WTC11 (cell line): ENCODE results near the gene SLC7A8.

Experiments used
- CTCF ChIP-seq: fragments of 200-600 bp; IDR thresholded peaks from 2 replicates; pipeline ENCODE4 v1.8.0; 2022; ENCODE audit warnings: antibody characterized with exemption
- ELF4 ChIP-seq: sonication (generic); formaldehyde crosslinking; IDR thresholded peaks from 2 replicates; pipeline ENCODE4 v1.8.1; 2022; ENCODE audit warnings: low read depth, mild to moderate bottlenecking, moderate library complexity, missing genetic modification reagents
- ETV6 ChIP-seq: sonication (generic); formaldehyde crosslinking; IDR thresholded peaks from 2 replicates; pipeline ENCODE4 v1.8.1; 2022; ENCODE audit warnings: mild to moderate bottlenecking, missing genetic modification reagents
- FOXP1 ChIP-seq: sonication (generic); formaldehyde crosslinking; IDR thresholded peaks from 2 replicates; pipeline ENCODE4 v1.8.0; 2022; ENCODE audit warnings: missing genetic modification reagents, mild to moderate bottlenecking, moderate library complexity, borderline replicate concordance
- NFATC4 ChIP-seq: fragments of 250-450 bp; sonication (Bioruptor Pico); IDR thresholded peaks from 2 replicates; pipeline ENCODE4 v1.9.0; 2021; ENCODE audit warnings: mild to moderate bottlenecking
- RELA ChIP-seq: sonication (generic); formaldehyde crosslinking; IDR thresholded peaks from 2 replicates; pipeline ENCODE4 v1.8.1; 2022; ENCODE audit warnings: missing genetic modification reagents, mild to moderate bottlenecking, borderline replicate concordance
- SP1 ChIP-seq: sonication (generic); formaldehyde crosslinking; conservative IDR thresholded peaks from 2 replicates; pipeline ENCODE4 v1.8.1; 2022; ENCODE audit warnings: missing genetic modification reagents
- TEAD4 ChIP-seq: sonication (generic); formaldehyde crosslinking; IDR thresholded peaks from 2 replicates; pipeline ENCODE4 v1.8.0; 2022; ENCODE audit warnings: mild to moderate bottlenecking, missing genetic modification reagents
- USF2 ChIP-seq: sonication (generic); formaldehyde crosslinking; IDR thresholded peaks from 2 replicates; pipeline ENCODE4 v1.8.1; 2023; ENCODE audit warnings: mild to moderate bottlenecking, missing genetic modification reagents, moderate library complexity
- ZNF423 ChIP-seq: fragments of 250-450 bp; sonication (Bioruptor Pico); IDR thresholded peaks from 2 replicates; pipeline ENCODE4 v2.1.2; 2022; ENCODE audit warnings: mild to moderate bottlenecking, moderate library complexity
- ZNF425 ChIP-seq: fragments of 250-450 bp; sonication (Bioruptor Pico); conservative IDR thresholded peaks from 2 replicates; pipeline ENCODE4 v1.9.0; 2021; ENCODE audit warnings: mild to moderate bottlenecking
- ZSCAN18 ChIP-seq: fragments of 250-450 bp; sonication (Bioruptor Pico); IDR thresholded peaks from 2 replicates; pipeline ENCODE4 v2.1.2; 2022; ENCODE audit warnings: mild to moderate bottlenecking, moderate library complexity
- TF ChIP-seq, protein P1 (sequence below): sonication (generic); formaldehyde crosslinking; IDR thresholded peaks from 2 replicates; pipeline ENCODE4 v1.8.0; 2022; ENCODE audit warnings: mild to moderate bottlenecking, missing genetic modification reagents
- TF ChIP-seq, protein P2 (sequence below): sonication (generic); formaldehyde crosslinking; IDR thresholded peaks from 2 replicates; pipeline ENCODE4 v1.8.1; 2023; ENCODE audit warnings: mild to moderate bottlenecking, missing genetic modification reagents, moderate library complexity

- TF ChIP-seq CTCF (no peak), RELA (no peak), ETV6 (CRISPR knock-in tag) (no peak), ZSCAN18 (CRISPR knock-in tag) (no peak), SP1 (CRISPR knock-in tag) (no peak), NFATC4 (no peak), ELF4 (CRISPR knock-in tag) (no peak), ZNF423 (CRISPR knock-in tag) (no peak), ZNF425 (CRISPR knock-in tag) (no peak), FOXP1 (no peak), TEAD4 (no peak), USF2 (CRISPR knock-in tag) (no peak)
- TF ChIP-seq, protein P1, sequence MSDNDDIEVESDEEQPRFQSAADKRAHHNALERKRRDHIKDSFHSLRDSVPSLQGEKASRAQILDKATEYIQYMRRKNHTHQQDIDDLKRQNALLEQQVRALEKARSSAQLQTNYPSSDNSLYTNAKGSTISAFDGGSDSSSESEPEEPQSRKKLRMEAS (CRISPR knock-in tag) = no peak
- TF ChIP-seq, protein P2, sequence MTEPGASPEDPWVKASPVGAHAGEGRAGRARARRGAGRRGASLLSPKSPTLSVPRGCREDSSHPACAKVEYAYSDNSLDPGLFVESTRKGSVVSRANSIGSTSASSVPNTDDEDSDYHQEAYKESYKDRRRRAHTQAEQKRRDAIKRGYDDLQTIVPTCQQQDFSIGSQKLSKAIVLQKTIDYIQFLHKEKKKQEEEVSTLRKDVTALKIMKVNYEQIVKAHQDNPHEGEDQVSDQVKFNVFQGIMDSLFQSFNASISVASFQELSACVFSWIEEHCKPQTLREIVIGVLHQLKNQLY = no peak
Observed at GRCh38 chr14:23109769-23110168, 73.7 kb downstream of the SLC7A8 start.
